ENCODE results near the gene TSFM. TPM values are rescaled to one million over a fixed set of nuclear protein-coding genes. Genes with fewer than 3 reads are reported as not detected.
"Not testable (repeated sequence)": the region's sequence is repeated elsewhere in the genome, so short reads cannot be mapped to it uniquely, and the experiment has no call there.

Gene TSFM
- polyA plus RNA-seq, 12 donors, result 19.0 to 32.7 (median 27.3) TPM; not detected in 1

DNA sequence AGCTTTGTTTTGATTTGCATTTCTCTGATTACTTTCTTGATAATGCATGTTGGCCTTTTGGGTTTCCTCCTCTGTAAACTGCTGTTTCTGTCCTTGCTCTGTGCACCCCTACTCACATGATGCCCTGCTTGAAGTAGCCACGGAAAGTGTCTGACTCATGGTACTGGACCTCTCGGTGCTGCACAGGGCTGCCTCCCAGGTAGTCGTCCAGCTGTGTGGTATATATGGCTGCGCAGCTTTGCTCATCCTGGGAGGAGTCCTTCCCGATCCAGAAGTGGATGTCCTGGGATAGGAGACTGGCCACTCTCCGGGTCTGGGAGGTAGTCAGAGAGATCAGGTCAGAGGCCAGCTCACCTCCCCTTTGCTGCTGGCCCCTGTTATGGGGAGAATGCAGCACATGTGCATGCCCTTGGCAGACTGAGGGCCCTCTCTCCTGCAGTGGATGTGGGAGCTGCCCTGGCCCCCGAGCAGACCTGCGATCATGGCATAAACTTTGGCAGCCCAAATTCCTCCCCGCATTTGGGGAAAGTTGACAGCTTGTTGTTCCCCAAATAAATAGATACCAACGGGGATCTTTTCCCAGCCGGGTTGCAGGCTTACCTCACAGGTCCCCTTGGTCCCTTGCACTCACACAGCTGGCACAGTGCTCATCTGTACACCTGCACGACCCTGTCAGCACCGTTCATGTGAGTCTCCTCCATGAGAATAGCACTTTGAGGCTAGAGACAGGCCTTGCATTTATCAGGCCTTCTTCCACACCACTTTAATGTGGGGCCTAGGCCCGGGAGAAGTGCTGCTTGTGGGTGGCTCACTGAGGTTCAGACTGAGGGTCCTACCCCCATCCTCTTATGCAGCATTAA lies 30.8 kb downstream of the TSFM start:
- DNase-seq, result no peak

DNA sequence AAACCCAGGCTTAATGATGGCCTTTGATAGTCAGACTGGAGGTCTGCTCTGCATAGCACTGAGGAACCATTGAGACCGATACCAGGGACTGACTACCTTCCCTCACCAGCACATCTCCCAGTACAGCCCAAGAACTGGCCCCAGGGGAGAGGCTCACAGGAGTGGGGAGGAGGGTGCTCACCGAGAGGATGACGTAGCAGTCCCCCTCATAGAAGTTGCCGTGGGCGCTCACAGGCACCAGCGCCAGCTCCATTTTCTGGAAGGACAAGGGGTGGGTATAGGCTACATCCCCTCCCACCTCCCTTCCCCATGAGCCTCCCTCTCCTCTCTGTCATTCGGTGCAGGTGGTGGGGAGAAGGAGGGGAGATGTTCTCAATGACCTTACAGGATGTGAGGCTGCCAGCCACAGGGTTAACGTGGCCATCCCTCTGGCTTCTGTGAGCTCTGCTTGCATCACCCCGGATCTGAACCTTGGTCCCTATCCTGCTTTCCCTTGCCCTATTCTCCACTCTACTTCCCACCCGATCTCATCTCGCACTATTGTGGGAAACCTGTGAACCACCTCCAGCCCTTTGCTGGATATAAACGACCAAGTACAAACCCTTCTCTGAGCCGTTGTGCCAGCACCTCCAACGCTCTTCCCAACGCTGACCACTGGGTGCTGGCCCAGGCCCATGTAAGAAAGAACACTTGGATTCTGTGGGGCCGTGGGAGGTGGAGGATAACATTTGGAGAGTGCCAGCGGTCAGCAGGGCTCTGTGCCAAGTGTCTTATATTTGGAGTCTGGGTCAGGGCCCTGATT lies 31.6 kb downstream of the TSFM start:
- no peak for DNase-seq

DNA sequence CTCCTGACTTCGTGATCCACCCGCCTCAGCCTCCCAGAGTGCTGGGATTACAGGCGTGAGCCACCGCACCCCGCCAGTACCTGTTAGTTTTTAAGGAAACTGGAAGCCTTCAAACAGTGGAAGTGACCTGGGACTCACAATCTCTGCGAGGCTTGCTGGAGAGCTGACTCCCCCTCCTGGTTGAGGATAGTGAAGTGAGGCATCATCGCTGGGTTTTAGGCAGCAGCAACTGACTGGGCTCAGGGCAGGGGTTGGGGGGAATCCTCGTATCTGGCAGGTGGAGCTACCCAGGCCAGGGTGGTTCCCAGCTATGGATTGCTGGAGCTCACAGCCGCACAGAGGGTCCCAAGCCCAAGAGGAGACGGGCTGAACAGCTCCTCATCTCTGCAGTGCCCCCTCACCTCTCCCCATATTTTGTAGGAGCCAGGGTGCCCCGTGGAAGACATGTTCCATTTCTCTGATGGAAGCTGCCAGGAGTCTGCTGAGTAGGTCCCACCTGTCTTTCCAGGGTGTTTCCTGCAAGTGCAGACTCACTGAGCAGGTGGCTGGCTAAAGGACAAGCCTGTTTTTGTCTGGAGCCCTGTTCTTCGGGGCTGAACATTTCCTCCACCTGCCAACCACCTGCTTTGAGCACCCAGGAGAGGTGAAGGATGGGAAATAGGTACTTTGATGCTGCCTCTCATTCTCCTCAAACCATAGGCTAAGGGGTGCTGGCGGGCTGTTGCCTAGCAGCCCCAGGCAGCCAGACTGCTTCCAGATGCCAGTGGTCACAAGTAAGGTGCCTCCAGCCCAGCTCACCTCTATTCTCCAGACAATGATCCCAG lies 32.8 kb downstream of the TSFM start:
- no peak for DNase-seq

DNA sequence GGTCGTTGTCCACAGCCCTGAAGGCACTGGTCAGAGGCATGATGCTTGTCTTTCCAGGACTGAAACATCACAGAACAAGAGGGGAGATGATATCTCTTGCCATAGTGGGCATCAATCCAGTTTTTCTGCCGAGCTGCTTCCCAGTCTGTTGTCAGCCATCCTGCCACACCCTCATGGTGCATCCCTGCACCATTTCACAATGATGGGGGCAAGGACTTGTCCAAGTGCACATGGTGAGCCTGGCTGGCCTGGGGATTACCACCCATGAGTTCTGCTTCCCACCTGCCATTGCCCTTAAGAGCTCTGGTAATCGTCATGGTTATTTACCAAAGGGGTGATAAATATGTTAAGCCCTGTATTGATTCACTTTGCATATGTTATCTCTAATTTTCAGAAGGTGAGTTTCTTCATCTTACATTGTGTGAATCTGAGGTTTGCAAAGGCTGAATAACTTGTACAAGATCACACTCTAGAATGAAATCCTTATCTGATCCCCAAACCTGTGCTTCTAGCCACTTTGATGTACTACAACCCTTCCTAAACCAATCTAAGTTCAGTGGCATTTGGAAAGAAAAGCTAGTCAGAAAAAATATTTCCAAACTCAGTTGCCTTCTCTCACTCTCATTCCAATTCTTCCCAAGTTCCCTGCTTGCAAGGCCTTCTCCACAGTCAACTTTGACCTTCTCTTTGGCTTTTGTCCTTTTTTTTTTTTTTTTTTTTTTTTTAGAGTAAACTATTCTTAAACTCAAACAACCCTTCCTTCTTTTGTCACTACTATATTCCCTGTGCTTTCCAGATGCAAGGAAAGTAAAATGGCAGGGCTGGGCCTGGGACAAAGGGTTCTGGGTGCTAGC lies 33.6 kb downstream of the TSFM start:
- DNase-seq, result no peak

DNA sequence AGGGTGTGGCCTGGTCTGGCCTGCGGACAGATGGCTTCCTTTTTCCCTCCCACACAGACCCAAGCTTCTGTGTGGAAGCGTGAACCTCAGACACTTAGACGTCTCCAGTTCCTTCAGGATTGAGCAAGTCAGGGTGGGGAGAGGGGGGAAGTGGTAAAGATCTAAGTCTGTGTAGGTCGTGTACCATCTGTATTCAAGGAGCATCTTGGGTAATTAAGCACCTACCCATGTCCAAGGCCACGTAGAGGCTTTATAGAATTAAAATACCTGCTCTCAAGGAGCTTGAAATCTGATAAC lies 34.2 kb downstream of the TSFM start:
- DNase-seq, result no peak

DNA sequence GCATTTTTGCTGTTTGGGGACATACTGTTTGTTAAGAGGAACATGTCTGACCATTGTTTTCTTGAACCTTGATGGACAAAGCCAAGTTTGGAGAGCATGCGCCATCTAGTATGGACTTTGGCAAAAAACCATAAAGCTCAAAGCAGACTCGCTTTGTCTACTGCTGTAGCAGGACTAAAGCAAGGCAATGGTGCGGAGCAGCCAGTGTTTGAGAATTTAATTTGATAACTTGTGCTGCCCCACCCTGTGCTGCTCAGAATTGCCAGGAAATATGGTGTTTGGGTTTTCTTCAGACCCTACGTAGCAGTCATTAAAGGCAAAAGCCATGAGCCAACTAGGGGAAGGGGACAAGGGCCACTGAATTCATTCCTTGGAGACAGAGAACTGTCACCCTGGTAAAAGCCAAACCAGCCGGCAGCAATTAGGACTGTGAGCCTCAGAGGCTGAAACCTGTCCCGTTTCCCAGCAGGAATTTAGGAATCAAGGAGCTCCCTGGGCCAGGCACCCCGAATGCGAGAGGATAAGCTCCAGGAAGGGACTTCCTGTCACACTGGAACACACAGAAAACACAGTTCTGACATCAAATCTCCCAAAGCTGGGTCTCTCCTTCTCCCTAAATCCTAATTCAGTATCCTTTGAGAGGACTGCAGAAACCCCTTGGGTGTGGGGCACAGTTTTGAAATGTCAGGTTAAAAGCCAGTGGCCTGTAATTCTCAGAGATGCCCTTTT lies 34.8 kb downstream of the TSFM start:
- no peak for DNase-seq

DNA sequence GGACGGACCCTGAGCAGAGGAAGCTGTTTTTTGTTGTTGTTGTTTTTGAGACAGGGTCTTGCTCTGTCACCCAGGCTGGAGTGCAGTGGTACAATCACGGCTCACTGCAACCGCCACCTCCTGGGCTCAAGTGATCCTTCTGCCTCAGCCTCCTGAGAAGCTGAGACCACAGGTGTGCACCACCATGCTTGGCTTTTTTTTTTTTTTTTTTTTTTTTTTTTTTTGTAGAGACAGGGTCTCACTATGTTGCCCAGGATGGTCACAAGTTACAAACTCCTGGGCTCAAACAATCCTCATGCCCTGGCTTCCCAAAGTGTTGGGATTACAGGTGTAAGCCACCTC lies 35.4 kb downstream of the TSFM start:
- not testable (repeated sequence) for DNase-seq

DNA sequence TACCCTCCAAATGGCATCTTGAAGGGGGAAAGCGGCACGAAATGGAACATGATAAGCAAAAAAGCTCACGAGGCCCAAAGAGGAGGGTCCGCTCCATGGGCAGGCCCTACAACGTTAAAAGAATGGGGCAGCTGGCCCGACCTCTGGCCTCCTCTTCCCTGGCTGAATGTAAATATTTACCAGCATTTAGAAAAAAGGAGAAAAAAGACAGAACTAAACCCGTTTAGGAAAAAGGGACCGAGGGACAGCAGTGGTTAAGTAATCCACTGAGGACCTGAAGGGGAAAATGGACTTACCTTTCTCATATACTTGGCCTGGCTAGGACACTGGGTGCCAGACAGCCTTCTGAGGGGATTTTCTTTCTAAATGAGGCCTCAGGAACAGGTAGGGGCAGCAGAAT lies 37.5 kb downstream of the TSFM start:
- DNase-seq, result not testable (repeated sequence)

DNA sequence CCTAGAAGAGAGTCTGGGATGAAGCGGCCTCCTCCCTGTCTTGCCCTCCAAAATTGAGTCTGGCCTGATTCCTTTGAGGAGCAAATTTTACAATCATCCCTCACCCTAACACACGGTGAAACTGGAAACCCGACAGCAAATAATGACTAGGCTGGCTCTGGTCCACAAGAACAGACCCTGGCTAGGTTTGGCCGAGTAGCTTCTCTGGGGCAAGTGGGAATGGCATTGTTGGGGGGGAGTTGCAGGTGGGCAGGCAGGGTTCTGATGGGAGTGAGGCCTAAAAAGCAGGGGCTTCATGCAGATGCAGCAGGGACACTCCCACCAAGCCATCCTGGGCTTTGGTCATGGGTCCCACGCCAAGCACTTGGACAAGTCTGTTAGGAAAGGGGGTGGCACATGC lies 38.4 kb downstream of the TSFM start:
- not testable (repeated sequence) for DNase-seq

DNA sequence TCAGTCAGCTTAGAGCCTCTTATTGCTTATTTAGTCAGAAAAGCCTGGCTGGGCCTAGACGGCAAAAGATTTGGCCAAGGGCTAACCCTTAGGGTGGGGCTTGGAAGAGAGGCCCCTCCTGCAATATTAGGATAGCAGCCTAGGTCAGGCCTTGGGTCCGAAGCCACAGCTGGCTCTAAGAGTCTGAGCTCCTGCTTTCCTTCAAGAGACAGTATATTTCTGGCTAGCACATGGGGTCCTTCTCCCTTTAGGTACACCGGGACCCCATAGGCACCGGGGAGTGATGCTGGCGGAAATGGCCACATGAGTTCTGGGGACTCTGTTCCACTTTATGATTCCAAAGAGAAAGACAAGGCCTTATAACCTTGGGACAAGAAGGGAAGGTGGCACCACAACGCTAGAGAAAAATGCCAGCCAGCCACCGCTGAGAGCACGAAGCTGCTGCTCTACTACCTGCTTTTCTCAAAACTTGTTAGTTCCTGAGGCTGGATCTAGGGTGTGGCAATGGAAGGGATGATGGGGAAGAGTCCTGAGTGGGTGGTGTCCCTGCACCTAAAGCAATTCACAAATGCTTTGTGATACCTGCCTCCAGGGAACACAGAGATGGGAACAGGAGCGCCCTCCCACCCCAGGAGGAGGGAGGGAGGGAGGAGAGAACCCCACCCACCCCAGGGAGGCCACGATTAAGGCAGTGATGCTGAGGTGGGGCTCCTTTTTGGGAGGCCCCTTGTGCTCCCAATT lies 39.1 kb downstream of the TSFM start:
- DNase-seq, result no peak

DNA sequence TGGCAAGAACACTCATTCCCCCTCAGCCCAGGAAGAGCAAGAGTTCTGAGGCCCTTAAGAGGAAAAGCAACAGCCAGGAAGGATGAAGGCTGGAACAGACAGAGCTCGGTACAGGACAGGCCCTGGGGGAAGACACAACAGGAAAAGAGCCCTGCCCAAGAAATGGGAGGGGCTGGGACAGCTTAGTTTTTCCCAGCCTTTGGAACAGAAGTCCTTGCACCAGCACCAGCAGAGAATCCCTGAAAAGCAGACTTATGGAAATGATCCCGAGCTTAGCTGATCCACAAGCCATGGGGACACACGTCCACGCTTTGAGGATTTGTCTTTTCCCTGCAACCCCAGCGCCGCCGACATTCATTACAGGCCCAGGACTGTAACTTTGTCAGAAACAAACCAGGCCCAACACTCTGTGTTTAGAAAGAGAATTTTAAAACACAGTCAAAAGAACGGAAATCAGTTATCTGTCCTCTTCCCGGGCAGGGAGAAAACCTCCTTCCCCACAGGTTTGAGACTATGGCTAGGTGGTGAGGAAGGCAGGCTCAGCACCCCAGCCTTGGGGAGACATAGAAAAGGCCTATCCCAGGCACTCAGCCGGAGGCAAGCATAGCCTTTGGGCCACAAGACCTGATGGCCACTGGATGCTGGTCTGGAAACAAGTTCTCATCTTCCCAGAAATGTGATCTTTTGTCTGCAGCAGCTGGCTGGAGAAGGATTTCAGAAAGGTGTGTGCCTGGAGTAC lies 40.0 kb downstream of the TSFM start:
- DNase-seq, result no peak

DNA sequence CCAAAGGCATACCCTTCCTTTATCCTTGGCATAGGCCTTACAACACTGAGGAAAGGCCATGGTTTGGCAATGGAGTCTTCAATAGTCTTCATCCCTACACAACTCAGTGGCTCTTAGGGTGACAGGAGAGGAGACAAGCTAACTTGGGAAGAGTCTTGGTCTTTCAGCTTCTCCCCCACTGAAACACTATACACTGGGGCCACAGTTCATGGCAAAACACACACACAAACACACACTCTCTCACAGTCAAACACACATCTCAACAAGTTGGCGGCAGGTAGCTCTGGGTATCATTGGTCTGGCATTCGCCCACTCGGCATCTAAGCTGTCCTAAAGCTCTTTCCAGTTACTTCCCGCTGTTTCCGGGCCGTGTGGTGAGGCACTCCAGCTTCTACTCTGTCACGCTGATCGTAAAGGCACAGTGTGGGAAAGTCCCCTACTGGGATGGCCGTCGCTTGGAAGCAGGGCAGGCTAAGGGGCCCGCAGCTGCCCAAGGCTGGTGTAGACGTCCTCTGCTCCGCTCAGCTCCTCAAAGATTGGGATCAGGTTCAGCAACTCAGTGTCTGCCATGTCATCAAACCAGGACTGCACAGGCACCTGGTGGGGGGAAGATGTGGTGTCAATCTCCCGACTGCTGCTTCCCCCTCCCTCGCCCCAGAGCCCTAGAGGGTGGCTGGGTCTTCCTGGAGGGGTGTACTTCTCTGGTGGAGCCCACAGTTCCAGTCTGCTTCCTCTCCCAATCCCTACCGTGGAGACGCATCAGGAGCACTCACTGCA lies 40.7 kb downstream of the TSFM start:
- no peak for DNase-seq

DNA sequence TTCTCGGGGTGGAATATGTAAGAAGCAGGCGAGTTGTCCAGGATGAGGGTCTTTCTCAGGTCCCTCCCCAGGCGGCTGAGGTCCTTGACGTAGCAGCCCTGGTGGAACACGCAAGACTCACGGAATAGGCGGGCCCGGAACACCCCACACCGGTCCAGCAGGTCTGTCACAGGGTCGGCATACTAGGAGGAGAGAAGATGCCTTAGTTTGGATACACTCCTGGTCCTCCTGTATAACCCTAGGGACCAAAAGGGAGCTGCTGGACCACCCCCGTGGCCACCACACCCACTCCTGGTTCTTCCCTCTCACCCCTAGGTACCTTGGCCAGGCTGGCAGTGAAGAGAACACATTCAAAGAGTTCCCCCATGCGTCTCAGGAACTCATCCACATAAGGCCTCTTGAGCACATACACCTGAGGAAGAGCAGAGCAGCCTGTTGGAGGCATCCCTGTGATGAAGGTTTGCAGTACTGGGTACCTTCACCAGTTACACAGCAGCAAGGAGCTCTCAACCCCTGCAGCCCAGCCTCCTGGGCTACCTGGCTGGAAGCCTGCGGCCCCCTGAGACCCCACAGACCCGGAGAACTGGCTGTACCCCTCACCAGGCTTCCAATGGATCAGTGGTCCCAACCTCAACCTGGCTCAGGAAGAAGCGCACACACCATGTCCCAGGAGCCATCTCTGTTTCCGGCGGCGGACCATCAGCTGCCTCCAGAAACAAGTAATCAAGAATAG lies 41.5 kb downstream of the TSFM start:
- no peak for DNase-seq

DNA sequence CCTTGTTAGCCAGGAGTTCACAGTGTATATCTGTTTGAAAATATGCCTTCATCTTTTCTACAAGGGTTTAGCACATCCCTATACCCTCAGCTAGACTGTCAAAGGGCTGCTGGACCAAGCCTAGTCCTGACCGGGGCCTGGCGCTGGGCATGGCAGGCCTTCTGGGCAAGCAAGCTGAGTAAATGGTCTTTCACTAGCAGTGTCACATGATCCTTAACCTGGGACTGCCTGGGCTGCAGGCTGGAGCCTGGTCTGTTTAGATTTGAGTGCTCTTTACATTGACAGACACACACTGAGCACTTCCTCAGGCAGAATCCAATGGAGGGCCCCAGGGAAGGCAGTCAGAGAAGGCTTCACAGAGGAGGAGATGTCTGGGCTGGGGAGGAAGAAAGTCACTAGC lies 42.9 kb downstream of the TSFM start:
- no peak for DNase-seq

DNA sequence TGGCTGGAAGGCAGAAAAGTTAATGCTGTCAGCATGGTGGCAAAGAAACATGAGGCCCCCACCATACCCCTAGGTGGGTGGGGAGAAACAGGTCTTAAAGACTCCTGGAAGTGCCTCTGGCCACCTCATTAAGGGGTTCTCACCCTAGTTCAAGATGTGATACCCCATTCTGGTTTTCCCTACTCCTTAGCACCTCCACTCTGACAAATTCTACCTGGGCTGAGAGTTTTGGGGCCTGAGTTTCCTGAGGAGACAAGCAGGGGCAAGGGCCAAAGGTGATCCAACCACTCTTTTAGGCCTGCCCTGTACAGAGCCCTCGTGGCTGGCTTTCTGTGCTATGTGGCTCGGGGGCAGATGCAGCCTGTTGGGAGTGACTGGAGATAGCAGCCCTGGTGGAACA lies 43.8 kb downstream of the TSFM start:
- DNase-seq, result no peak

DNA sequence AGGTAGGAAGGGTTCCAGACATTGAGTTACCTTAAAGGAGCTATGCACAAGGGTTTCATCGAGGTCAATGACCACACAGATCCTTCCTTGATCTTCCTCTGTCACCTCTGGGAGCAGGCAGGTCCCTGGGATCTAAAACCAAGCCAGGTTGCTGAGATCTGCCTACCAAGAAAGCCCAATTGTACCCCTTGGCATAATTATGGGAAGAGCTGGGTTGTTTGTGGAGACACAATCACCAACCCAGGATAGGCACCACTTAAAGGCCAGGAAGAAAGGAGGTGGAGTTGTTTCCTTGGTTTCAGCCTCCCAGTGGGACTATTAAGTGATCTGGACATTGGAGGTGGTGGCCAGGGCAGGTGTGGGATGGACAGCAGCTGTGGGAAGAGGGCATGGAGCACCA lies 44.4 kb downstream of the TSFM start:
- DNase-seq, result no peak

DNA sequence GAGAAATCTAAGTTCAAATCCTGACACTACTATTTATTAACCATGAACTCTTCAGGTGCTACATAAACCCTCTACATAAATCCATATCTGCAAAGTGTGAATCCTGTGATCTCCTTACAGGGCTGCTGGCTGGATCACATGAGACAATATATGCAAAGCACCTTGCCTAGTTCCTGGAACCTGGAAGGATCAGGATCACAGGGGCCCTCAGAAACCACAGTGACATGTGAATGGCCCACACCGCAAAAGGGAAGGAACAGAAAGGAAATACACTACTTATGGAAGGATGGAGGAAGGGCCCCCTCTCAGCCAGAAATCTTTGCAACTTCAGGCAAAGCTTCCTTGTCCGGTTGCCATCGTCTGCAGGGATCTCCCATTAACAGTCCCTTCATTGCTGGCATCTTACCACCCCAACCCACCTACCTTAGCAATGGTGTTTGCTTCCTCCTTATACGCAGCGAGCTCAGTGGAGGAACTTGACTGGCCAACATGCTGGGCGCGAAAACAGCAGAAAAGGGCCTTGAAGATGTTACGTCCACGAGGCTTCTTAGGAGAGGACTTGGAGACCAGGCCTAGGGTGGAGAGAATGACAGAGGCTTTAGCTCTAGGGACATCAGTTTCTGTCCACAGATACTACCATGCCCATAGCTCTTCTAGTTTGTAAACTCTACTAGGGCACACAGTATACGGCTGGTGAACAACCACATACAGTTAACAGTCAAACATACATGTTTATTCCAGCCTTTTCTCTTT lies 46.6 kb downstream of the TSFM start:
- no peak for DNase-seq
